ENCODE measurements around the gene MGAT4D. TPM values are rescaled to one million over a fixed set of nuclear protein-coding genes. Genes with fewer than 3 reads are reported as not detected.

Gene MGAT4D
- total RNA-seq, 2 donors from 2014 or later = not detected

- Mint-ChIP-seq H3K4me3 (no peak overlapping the region), H3K36me3 (ENCODE audit: low read depth) (no peaks in the 10 kb centered on the region), H3K9me3 (peaks cover 3% of the 10 kb centered on the region), H3K4me1 (no peaks in the 10 kb centered on the region), H3K27ac (no peak overlapping the region), H3K27me3 (ENCODE audit: insufficient read depth) (no peaks in the 10 kb centered on the region)
- Histone ChIP-seq H3K9ac (ENCODE audit: extremely low read depth, low read length, poor library complexity, severe bottlenecking) (no peak overlapping the region), H3K4me3 (ENCODE audit: low read length) (no peak overlapping the region), H3K9me3 (ENCODE audit: control insufficient read depth, low read length) (no peaks in the 10 kb centered on the region), H3K27ac (ENCODE audit: low read depth, low read length) (no peak overlapping the region), H3K27me3 (ENCODE audit: control insufficient read depth, insufficient read depth, low read length, poor library complexity, severe bottlenecking) (no peaks in the 10 kb centered on the region), H3K36me3 (ENCODE audit: control insufficient read depth, insufficient read depth, low read length) (no peaks in the 10 kb centered on the region), H3K4me1 (ENCODE audit: control insufficient read depth, insufficient read depth, low read length) (no peaks in the 10 kb centered on the region)
- 67 to 85% methylated on average over 1 to 3 of the region's 3 CpGs for WGBS, 2 experiments (ENCODE audit: insufficient coverage in 1 of 2, insufficient read length in 1 of 2)
- no peak for TF ChIP-seq CTCF (conservative IDR thresholded peaks at IDR 0.05)
- no peak for DNase-seq
These were observed 34.9 kb downstream of the MGAT4D start for GRCh38 chr4:140463182-140463581.

- Histone ChIP-seq H3K4me1 (ENCODE audit: control insufficient read depth, insufficient read depth, low read length) (peaks cover 3% of the 10 kb centered on the region), H3K27me3 (ENCODE audit: control insufficient read depth, insufficient read depth, low read length, poor library complexity, severe bottlenecking) (no peaks in the 10 kb centered on the region), H3K9me3 (ENCODE audit: control insufficient read depth, low read length) (no peaks in the 10 kb centered on the region), H3K36me3 (ENCODE audit: control insufficient read depth, insufficient read depth, low read length) (no peaks in the 10 kb centered on the region), H3K9ac (ENCODE audit: extremely low read depth, low read length, poor library complexity, severe bottlenecking) (no peak overlapping the region), H3K27ac (ENCODE audit: low read depth, low read length) (no peak overlapping the region), H3K4me3 (ENCODE audit: low read length) (no peak overlapping the region)
- no peak for TF ChIP-seq CTCF (conservative IDR thresholded peaks at IDR 0.05)
- no peaks in the 10 kb centered on the region for H3K36me3 Mint-ChIP-seq (ENCODE audit: low read depth)
- H3K9me3 Mint-ChIP-seq = no peaks in the 10 kb centered on the region
- no peak for DNase-seq
- H3K27ac Mint-ChIP-seq = no peak overlapping the region
- H3K4me3 Mint-ChIP-seq = no peak overlapping the region
- 90 to 91% methylated on average over 2 to 3 of the region's 3 CpGs for WGBS, 2 experiments (ENCODE audit: insufficient coverage in 1 of 2, insufficient read length in 1 of 2)
- H3K4me1 Mint-ChIP-seq = peaks cover 5% of the 10 kb centered on the region
- H3K27me3 Mint-ChIP-seq (ENCODE audit: insufficient read depth) = peaks cover under 1% of the 10 kb centered on the region
These were observed 47.7 kb downstream of the MGAT4D start for GRCh38 chr4:140450352-140450751.

GRCh38 chr4:140448830-140449229 lies 49.3 kb downstream of the MGAT4D start:
- Mint-ChIP-seq H3K4me1 (peaks cover 5% of the 10 kb centered on the region), H3K27ac (no peak overlapping the region), H3K36me3 (ENCODE audit: low read depth) (no peaks in the 10 kb centered on the region), H3K9me3 (no peaks in the 10 kb centered on the region), H3K27me3 (ENCODE audit: insufficient read depth) (no peaks in the 10 kb centered on the region), H3K4me3 (no peak overlapping the region)
- H3K9ac ChIP-seq (ENCODE audit: extremely low read depth, low read length, poor library complexity, severe bottlenecking) = no peak overlapping the region
- no peaks in the 10 kb centered on the region for H3K9me3 ChIP-seq (ENCODE audit: control insufficient read depth, low read length)
- H3K4me1 ChIP-seq (ENCODE audit: control insufficient read depth, insufficient read depth, low read length) = peaks cover 3% of the 10 kb centered on the region
- DNase-seq = no peak
- H3K27ac ChIP-seq (ENCODE audit: low read depth, low read length) = no peak overlapping the region
- WGBS, 2 experiments (ENCODE audit: insufficient coverage in 1 of 2, insufficient read length in 1 of 2) = 100% methylated on average over 2 of the region's 2 CpGs; no CpG with 5 or more reads in 1 of the 2 experiments
- no peaks in the 10 kb centered on the region for H3K27me3 ChIP-seq (ENCODE audit: control insufficient read depth, insufficient read depth, low read length, poor library complexity, severe bottlenecking)
- no peak for TF ChIP-seq CTCF (conservative IDR thresholded peaks at IDR 0.05)
- H3K36me3 ChIP-seq (ENCODE audit: control insufficient read depth, insufficient read depth, low read length) = no peaks in the 10 kb centered on the region
- no peak overlapping the region for H3K4me3 ChIP-seq (ENCODE audit: low read length)
